Left renal pelvis (tissue), 4 donors: Measurements from ENCODE around the gene UBE2D1. TPM values are rescaled to one million over a fixed set of nuclear protein-coding genes. Genes with fewer than 3 reads are reported as not detected.

ENCODE experiments used
- DNase-seq, 4 donors: peaks; one replicate each; pipeline ENCODE4 v3.0.0-alpha.2; 2013; ENCODE audit warnings: low read depth in 4 of 4, low spot score in 3 of 4
- polyA plus RNA-seq, 4 donors: library from polyadenylated mRNA; unstranded; fragments of 120-200 nt; gene quantifications; one replicate each; pipeline ENCODE4 v1.2.1, GENCODE V29; 2013; ENCODE audit not compliant: insufficient read length in 4 of 4

Gene UBE2D1
- polyA plus RNA-seq, 4 donors, result 35.5 to 50.9 (median 39.8) TPM

- no peak for DNase-seq
Measured at GRCh38 chr10:58336242-58336641, 1.4 kb downstream of the UBE2D1 start.

- no peak for DNase-seq
Measured at GRCh38 chr10:58341422-58341821, 6.6 kb downstream of the UBE2D1 start.

- no peak for DNase-seq
Measured at GRCh38 chr10:58341947-58342346, 7.1 kb downstream of the UBE2D1 start.

GRCh38 chr10:58347967-58348366 lies 13.2 kb downstream of the UBE2D1 start:
- no peak for DNase-seq

- no peak for DNase-seq
Measured at GRCh38 chr10:58348571-58349033, 13.8 kb downstream of the UBE2D1 start.

GRCh38 chr10:58350023-58350422 lies 15.2 kb downstream of the UBE2D1 start:
- no peak for DNase-seq

- no peak for DNase-seq
Measured at GRCh38 chr10:58350619-58351323, 16.0 kb downstream of the UBE2D1 start.

GRCh38 chr10:58351616-58352578 lies 17.1 kb downstream of the UBE2D1 start:
- no peak for DNase-seq

GRCh38 chr10:58352956-58353610 lies 18.3 kb downstream of the UBE2D1 start:
- no peak for DNase-seq

- no peak for DNase-seq
Measured at GRCh38 chr10:58356756-58357155, 21.9 kb downstream of the UBE2D1 start.

GRCh38 chr10:58358314-58358933 lies 23.6 kb downstream of the UBE2D1 start:
- DNase-seq, result no peak

- DNase-seq, result no peak
Measured at GRCh38 chr10:58358947-58359346, 24.1 kb downstream of the UBE2D1 start.

- DNase-seq, result no peak
Measured at GRCh38 chr10:58359541-58359940, 24.7 kb downstream of the UBE2D1 start.

- no peak for DNase-seq
Measured at GRCh38 chr10:58360412-58361004, 25.7 kb downstream of the UBE2D1 start.

- no peak for DNase-seq
Measured at GRCh38 chr10:58361353-58361752, 26.5 kb downstream of the UBE2D1 start.

- DNase-seq, result no peak
Measured at GRCh38 chr10:58362027-58362789, 27.4 kb downstream of the UBE2D1 start.

GRCh38 chr10:58367069-58367468 lies 32.3 kb downstream of the UBE2D1 start:
- DNase-seq, result no peak

- no peak for DNase-seq
Measured at GRCh38 chr10:58371473-58371872, 36.7 kb downstream of the UBE2D1 start.

- DNase-seq, result no peak
Measured at GRCh38 chr10:58372607-58373441, 38.0 kb downstream of the UBE2D1 start.
